Nephron progenitor cell (in vitro differentiated cells): ENCODE measurements around the gene GFOD2.
A peak's percentile ranks its signal among the peaks of the same experiment; 100 is the strongest.

Source experiments
- DNase-seq: peaks from one replicate; pipeline ENCODE4 v3.0.0; 2021
- H3K27ac Mint-ChIP-seq: 2 replicates; pipeline ENCODE4 v1.8.0; 2021; ENCODE audit warnings: mild to moderate bottlenecking, moderate library complexity, mixed read lengths
- H3K27me3 Mint-ChIP-seq: 2 replicates; pipeline ENCODE4 v1.8.0; 2021; ENCODE audit warnings: mild to moderate bottlenecking, low read depth, mixed read lengths; ENCODE audit not compliant: poor library complexity
- H3K36me3 Mint-ChIP-seq: 2 replicates; pipeline ENCODE4 v1.8.0; 2021; ENCODE audit warnings: low read depth, mixed read lengths
- H3K4me1 Mint-ChIP-seq: 2 replicates; pipeline ENCODE4 v1.8.0; 2021; ENCODE audit warnings: mixed read lengths
- H3K4me3 Mint-ChIP-seq: 2 replicates; pipeline ENCODE4 v1.8.0; 2021; ENCODE audit warnings: mild to moderate bottlenecking, moderate library complexity, mixed read lengths
- H3K9me3 Mint-ChIP-seq: 2 replicates; pipeline ENCODE4 v1.8.0; 2021; ENCODE audit warnings: mild to moderate bottlenecking, moderate library complexity, mixed read lengths
- CTCF ChIP-seq: fragments of 200-600 bp; sonication (generic); IDR thresholded peaks from 2 replicates; pipeline ENCODE4 v1.5.0; 2021; ENCODE audit warnings: antibody characterized with exemption

GFOD2 gene

GRCh38 chr16:67719048-67719777 lies at the start of gene GFOD2:
GFOD2 (minus strand) TSS chr16:67719316; CDS start chr16:67685715, 33,601 bp downstream.
- peaks cover 8% of the 10 kb centered on the region for H3K27me3 Mint-ChIP-seq
- H3K4me1 Mint-ChIP-seq, result peaks cover 32% of the 10 kb centered on the region
- peak within 1 kb of the TSS; percentile 96 for H3K27ac Mint-ChIP-seq
- TF ChIP-seq CTCF, result no peak
- H3K36me3 Mint-ChIP-seq, result peaks cover 18% of the 10 kb centered on the region
- no peaks in the 10 kb centered on the region for H3K9me3 Mint-ChIP-seq
- peak within 1 kb of the TSS; percentile 97 for H3K4me3 Mint-ChIP-seq
- DNase-seq, result peak; percentile 100

- no peak for TF ChIP-seq CTCF
- Mint-ChIP-seq H3K4me3 (no peak overlapping the region), H3K4me1 (peaks cover 43% of the 10 kb centered on the region), H3K9me3 (no peaks in the 10 kb centered on the region), H3K27ac (no peak overlapping the region), H3K36me3 (peaks cover 56% of the 10 kb centered on the region), H3K27me3 (no peaks in the 10 kb centered on the region)
- DNase-seq, result no peak
Observed at GRCh38 chr16:67767953-67768352, 48.8 kb upstream of the GFOD2 start.

GRCh38 chr16:67766291-67766690 lies 47.2 kb upstream of the GFOD2 start:
- TF ChIP-seq CTCF, result no peak
- Mint-ChIP-seq H3K36me3 (peaks cover 46% of the 10 kb centered on the region), H3K9me3 (no peaks in the 10 kb centered on the region), H3K27me3 (no peaks in the 10 kb centered on the region), H3K4me1 (peaks cover 32% of the 10 kb centered on the region), H3K27ac (peak overlapping the region; percentile 86), H3K4me3 (no peak overlapping the region)
- DNase-seq, result no peak

- no peak for DNase-seq
- peaks cover 21% of the 10 kb centered on the region for H3K4me1 Mint-ChIP-seq
- H3K9me3 Mint-ChIP-seq, result no peaks in the 10 kb centered on the region
- H3K27me3 Mint-ChIP-seq, result no peaks in the 10 kb centered on the region
- TF ChIP-seq CTCF, result no peak
- H3K27ac Mint-ChIP-seq, result peak overlapping the region; percentile 90
- peaks cover 34% of the 10 kb centered on the region for H3K36me3 Mint-ChIP-seq
- no peak overlapping the region for H3K4me3 Mint-ChIP-seq
Observed at GRCh38 chr16:67764158-67764667, 45.1 kb upstream of the GFOD2 start.

- no peaks in the 10 kb centered on the region for H3K27me3 Mint-ChIP-seq
Observed at GRCh38 chr16:67763066-67763465, 44.0 kb upstream of the GFOD2 start.

More at GRCh38 chr16:67763066-67763465, 44.0 kb upstream of the GFOD2 start:
- peak overlapping the region; percentile 91 for H3K27ac Mint-ChIP-seq
- DNase-seq, result no peak
- peaks cover 21% of the 10 kb centered on the region for H3K4me1 Mint-ChIP-seq
- H3K36me3 Mint-ChIP-seq, result peaks cover 31% of the 10 kb centered on the region
- TF ChIP-seq CTCF, result no peak
- no peaks in the 10 kb centered on the region for H3K9me3 Mint-ChIP-seq
- H3K4me3 Mint-ChIP-seq, result no peak overlapping the region
